ENCODE data around the gene SMOC2. TPM values are rescaled to one million over a fixed set of nuclear protein-coding genes. Genes with fewer than 3 reads are reported as not detected.

SMOC2 gene
- total RNA-seq, 1 experiment from 2014 or later, result 0.42 TPM

DNA sequence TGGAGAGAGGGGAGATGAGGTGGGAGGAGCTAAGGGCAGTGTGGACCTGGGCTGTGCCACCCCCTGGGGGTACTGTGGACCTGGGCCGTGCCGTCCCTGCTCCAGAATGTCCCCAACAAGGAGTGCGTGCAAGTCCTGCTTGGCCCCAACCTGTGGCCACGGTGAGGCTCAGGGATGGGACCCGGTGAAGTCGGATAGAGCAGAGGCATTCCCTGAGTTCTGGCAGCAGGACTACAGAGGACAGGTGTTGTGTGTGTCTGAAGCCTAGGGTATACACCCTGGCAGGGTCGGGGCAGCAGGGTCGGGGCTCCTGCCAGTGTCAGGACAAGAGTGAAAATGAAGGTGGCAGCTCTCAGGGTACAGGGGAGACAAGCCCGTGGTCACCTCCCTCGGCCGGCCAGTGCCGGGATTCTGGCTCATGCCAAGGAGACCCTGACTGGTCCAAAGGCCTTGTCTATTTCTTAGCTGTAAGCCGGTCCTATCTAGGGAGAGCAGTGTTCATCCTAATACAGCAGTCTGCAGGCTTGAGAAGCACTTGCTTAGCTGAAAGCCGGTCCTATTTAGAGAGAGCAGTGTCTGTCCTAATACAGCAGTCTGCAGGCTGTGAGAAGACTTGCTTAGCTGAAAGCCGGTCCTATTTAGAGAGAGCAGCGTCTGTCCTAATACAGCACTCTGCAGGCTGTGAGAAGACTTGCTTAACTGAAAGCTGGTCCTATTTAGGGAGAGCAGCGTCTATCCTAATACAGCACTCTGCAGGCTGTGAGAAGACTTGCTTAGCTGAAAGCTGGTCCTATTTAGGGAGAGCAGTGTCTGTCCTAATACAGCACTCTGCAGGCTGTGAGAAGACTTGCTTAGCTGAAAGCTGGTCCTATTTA is 95.9 kb downstream of the SMOC2 start:
- no peak overlapping the region for H3K4me2 ChIP-seq (ENCODE audit: low read length)
- H3K79me2 ChIP-seq (ENCODE audit: insufficient read depth, low read length), result no peaks in the 10 kb centered on the region
- H3K4me1 ChIP-seq (ENCODE audit: control insufficient read depth in 1 of 2, insufficient read depth in 2 of 2, low read length in 2 of 2), result no peaks in the 10 kb centered on the region
- H4K20me1 ChIP-seq (ENCODE audit: insufficient read depth), result no peaks in the 10 kb centered on the region
- H3K27me3 ChIP-seq (ENCODE audit: insufficient read depth, low read length), result no peaks in the 10 kb centered on the region
- DNase-seq (ENCODE audit: low read depth, low spot score), result no peak
- ChIA-PET CTCF (no interaction called here), POLR2A (no interaction called here), RAD21 (ENCODE audit: low non-redundant PET in 1 of 2, low total read pairs in 2 of 2, uncharacterized antibody in 2 of 2, unreplicated experiment in 2 of 2) (no interaction called here)
- H2AFZ ChIP-seq (ENCODE audit: low read depth, low read length, poor library complexity, severe bottlenecking), result no peak overlapping the region
- H3K9me3 ChIP-seq (ENCODE audit: control insufficient read depth in 1 of 2, insufficient read depth in 1 of 2, low read depth in 1 of 2, low read length in 2 of 2), result no peaks in the 10 kb centered on the region
- no peak for ATAC-seq
- intact Hi-C loops (cut with micrococcal nuclease), result no loop called here
- no peak overlapping the region for H3K4me3 ChIP-seq (replicated peaks in 1 of 2; ENCODE audit: low read depth in 1 of 2, low read length in 2 of 2)
- no peaks in the 10 kb centered on the region for H3K36me3 ChIP-seq (ENCODE audit: control insufficient read depth in 1 of 2, insufficient read depth in 2 of 2, low read length in 2 of 2)
- TF ChIP-seq POLR2AphosphoS5 (IDR thresholded peaks at IDR 0.05; ENCODE audit: low read depth, low read length) (no peak), JUND (IDR thresholded peaks at IDR 0.05) (no peak), POLR2A (IDR thresholded peaks at IDR 0.05; ENCODE audit: borderline replicate concordance, extremely low read depth, insufficient read depth, insufficient read length) (no peak), SRF (IDR thresholded peaks at IDR 0.05; ENCODE audit: low read depth) (no peak), CEBPB (IDR thresholded peaks at IDR 0.05; ENCODE audit: low read depth) (no peak), FOSL1 (IDR thresholded peaks at IDR 0.05; ENCODE audit: low read depth) (no peak), SP1 (IDR thresholded peaks at IDR 0.05; ENCODE audit: low read depth) (no peak), ZFX (IDR thresholded peaks at IDR 0.05) (no peak), TCF7L2 (IDR thresholded peaks at IDR 0.05; ENCODE audit: borderline replicate concordance, extremely low read depth, insufficient read depth, insufficient read length) (no peak), ZNF274 (IDR thresholded peaks at IDR 0.05; ENCODE audit: low read depth, low read length) (no peak), YY1 (IDR thresholded peaks at IDR 0.05; ENCODE audit: extremely low read depth, insufficient replicate concordance, low read depth, low read length) (no peak), EZH2phosphoT487 (IDR thresholded peaks at IDR 0.05; ENCODE audit: borderline replicate concordance) (no peak), RAD21 (IDR thresholded peaks at IDR 0.05; ENCODE audit: low read depth) (no peak), ATF3 (IDR thresholded peaks at IDR 0.05) (no peak)
- TF ChIP-seq, protein P1, sequence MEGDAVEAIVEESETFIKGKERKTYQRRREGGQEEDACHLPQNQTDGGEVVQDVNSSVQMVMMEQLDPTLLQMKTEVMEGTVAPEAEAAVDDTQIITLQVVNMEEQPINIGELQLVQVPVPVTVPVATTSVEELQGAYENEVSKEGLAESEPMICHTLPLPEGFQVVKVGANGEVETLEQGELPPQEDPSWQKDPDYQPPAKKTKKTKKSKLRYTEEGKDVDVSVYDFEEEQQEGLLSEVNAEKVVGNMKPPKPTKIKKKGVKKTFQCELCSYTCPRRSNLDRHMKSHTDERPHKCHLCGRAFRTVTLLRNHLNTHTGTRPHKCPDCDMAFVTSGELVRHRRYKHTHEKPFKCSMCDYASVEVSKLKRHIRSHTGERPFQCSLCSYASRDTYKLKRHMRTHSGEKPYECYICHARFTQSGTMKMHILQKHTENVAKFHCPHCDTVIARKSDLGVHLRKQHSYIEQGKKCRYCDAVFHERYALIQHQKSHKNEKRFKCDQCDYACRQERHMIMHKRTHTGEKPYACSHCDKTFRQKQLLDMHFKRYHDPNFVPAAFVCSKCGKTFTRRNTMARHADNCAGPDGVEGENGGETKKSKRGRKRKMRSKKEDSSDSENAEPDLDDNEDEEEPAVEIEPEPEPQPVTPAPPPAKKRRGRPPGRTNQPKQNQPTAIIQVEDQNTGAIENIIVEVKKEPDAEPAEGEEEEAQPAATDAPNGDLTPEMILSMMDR (IDR thresholded peaks at IDR 0.05 in 2 of 3, conservative IDR thresholded peaks at IDR 0.05 in 1 of 3; ENCODE audit: borderline replicate concordance in 1 of 3, insufficient read depth in 1 of 3, low read depth in 2 of 3, low read length in 2 of 3), result no peak
- TF ChIP-seq, protein P2, sequence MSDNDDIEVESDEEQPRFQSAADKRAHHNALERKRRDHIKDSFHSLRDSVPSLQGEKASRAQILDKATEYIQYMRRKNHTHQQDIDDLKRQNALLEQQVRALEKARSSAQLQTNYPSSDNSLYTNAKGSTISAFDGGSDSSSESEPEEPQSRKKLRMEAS (IDR thresholded peaks at IDR 0.05), result no peak
- TF ChIP-seq, protein P3, sequence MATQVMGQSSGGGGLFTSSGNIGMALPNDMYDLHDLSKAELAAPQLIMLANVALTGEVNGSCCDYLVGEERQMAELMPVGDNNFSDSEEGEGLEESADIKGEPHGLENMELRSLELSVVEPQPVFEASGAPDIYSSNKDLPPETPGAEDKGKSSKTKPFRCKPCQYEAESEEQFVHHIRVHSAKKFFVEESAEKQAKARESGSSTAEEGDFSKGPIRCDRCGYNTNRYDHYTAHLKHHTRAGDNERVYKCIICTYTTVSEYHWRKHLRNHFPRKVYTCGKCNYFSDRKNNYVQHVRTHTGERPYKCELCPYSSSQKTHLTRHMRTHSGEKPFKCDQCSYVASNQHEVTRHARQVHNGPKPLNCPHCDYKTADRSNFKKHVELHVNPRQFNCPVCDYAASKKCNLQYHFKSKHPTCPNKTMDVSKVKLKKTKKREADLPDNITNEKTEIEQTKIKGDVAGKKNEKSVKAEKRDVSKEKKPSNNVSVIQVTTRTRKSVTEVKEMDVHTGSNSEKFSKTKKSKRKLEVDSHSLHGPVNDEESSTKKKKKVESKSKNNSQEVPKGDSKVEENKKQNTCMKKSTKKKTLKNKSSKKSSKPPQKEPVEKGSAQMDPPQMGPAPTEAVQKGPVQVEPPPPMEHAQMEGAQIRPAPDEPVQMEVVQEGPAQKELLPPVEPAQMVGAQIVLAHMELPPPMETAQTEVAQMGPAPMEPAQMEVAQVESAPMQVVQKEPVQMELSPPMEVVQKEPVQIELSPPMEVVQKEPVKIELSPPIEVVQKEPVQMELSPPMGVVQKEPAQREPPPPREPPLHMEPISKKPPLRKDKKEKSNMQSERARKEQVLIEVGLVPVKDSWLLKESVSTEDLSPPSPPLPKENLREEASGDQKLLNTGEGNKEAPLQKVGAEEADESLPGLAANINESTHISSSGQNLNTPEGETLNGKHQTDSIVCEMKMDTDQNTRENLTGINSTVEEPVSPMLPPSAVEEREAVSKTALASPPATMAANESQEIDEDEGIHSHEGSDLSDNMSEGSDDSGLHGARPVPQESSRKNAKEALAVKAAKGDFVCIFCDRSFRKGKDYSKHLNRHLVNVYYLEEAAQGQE (IDR thresholded peaks at IDR 0.05; ENCODE audit: low read depth), result no peak
- TF ChIP-seq, protein P4, sequence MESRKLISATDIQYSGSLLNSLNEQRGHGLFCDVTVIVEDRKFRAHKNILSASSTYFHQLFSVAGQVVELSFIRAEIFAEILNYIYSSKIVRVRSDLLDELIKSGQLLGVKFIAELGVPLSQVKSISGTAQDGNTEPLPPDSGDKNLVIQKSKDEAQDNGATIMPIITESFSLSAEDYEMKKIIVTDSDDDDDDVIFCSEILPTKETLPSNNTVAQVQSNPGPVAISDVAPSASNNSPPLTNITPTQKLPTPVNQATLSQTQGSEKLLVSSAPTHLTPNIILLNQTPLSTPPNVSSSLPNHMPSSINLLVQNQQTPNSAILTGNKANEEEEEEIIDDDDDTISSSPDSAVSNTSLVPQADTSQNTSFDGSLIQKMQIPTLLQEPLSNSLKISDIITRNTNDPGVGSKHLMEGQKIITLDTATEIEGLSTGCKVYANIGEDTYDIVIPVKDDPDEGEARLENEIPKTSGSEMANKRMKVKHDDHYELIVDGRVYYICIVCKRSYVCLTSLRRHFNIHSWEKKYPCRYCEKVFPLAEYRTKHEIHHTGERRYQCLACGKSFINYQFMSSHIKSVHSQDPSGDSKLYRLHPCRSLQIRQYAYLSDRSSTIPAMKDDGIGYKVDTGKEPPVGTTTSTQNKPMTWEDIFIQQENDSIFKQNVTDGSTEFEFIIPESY (IDR thresholded peaks at IDR 0.05; ENCODE audit: extremely low read depth, insufficient replicate concordance, low read length), result no peak
- H3K9ac ChIP-seq (ENCODE audit: low read length), result no peak overlapping the region
- no peak overlapping the region for H3K27ac ChIP-seq (ENCODE audit: low read depth, low read length)
- no peaks in the 10 kb centered on the region for H3K9me2 ChIP-seq (ENCODE audit: insufficient read depth)
- no TSS peak for BruUV-seq (replicated peaks)
